Stimulated activated CD4-positive, alpha-beta T cell treated with anti-CD3 and anti-CD28 coated beads, Interleukin-1b, Interleukin-23, amount 100 ng/mL, for 4 hours (primary cell): ENCODE data around the gene ALDH6A1.
"Not testable (repeated sequence)": the region's sequence is repeated elsewhere in the genome, so short reads cannot be mapped to it uniquely, and the experiment has no call there.

Experiments used
- DNase-seq, 2 donors: peaks; one replicate each; pipeline ENCODE4 v3.0.0-alpha.2; 2020; ENCODE audit warnings: low read depth in 2 of 2

ALDH6A1 gene

DNA sequence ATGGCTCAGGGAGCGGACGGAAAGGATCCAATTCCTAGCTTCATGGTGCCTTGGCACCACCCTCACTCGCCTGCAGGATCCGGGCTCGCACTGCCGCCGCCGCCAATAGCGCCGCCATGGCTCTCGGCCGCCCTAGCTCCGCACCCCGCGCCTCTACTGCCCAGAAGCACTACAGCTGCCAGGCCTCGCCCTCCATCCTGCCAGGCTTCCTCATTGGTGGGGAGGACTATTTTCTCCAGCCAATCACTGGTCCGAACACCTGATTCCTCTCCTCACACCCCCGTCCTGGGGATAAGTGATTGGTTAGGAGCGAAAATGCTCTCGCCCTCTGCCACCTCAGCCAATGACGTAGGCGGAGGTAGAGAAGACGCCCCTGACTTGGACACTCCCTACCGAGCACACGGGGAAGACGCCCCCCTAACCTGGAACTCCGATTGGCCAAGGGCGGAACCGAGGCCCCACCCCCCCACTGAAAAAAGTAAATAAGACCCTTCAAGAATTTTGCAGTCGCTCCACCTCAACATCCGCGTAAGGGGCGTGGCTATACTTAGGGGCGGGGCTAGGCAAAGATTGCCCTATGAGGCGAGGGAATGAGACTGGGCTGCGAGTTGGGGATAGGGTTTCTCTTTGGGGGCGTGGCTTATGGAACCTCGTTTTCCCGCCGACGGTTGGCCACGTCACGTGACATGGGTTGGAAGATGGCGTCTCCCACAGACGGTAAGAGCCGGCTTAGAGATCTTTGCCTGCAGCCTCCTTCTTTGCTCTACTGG is at the start of gene ALDH6A1, which contains the start of gene LIN52:
Gene ALDH6A1 (minus strand): TSS at position 177 of the 770 bp plus-strand sequence. CDS start 59 bp downstream, at position 118.
Gene LIN52 (plus strand): TSS at position 680 of the 770 bp plus-strand sequence. CDS start 19 bp downstream, at position 699.
- DNase-seq: peak; percentile 99 to 100

- DNase-seq: no peak
Observed at GRCh38 chr14:74127634-74128033, 43.4 kb upstream of the ALDH6A1 start.

- no peak for DNase-seq
Observed at GRCh38 chr14:74126315-74127013, 42.2 kb upstream of the ALDH6A1 start.

DNA sequence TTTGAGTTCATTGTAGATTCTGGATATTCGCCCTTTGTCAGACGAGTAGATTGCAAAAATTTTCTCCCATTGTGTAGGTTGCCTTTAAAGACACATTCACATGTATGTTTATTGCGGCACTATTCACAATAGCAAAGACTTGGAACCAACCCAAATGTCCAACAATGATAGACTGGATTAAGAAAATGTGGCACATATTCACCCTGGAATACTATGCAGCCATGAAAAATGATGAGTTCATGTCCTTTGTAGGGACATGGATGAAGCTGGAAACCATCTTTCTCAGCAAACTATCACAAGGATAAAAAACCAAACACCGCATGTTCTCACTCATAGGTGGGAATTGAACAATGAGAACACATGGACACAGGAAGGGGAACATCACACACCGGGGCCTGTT is 41.2 kb upstream of the ALDH6A1 start:
- DNase-seq: not testable (repeated sequence)

GRCh38 chr14:74111395-74112216 is 27.4 kb upstream of the ALDH6A1 start:
- DNase-seq: not testable (repeated sequence)

- DNase-seq: no peak
Observed at GRCh38 chr14:74109369-74109768, 25.1 kb upstream of the ALDH6A1 start.

DNA sequence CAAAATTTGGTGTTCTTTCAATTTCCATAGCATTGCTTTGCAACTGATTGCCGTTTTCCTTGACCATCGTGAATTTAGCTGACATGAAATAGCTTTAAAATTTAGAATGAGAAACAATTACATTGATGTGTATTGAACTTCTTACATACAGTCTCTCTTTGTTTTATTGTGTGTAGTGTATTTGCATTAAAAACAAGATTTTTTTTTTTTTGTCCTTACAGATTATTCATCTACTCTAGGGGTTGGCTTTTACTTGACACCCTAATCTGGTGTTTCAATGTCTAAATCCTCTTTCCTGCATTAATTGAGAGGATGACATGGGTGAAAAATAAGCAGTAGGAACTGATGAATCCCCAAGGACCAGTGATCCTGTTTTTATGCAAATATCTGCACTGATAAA is 21.1 kb upstream of the ALDH6A1 start:
- no peak for DNase-seq

- DNase-seq: no peak
Observed at GRCh38 chr14:74089251-74090020, 5.2 kb upstream of the ALDH6A1 start.

DNA sequence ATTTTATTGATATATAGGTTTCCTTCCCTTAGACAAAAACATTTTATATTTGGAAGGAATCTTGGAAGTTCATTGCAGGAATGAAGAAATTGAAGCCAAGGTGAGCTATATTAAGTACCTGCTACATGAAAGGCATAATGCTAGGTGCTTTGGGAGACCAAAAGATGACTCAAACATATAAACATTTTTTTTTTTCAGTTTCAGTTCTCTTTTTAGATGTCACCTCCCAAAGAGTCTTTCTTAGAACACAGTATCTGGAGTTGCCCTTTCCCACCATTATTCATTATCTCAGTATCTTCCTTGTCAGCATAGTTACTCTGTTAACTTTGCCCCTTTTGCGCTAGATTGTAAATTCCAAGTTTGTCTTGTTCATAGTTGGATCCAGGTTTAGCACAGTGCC is 1.6 kb upstream of the ALDH6A1 start:
- no peak for DNase-seq

GRCh38 chr14:74085047-74085637 is 889 bp upstream of the ALDH6A1 start:
- peak in 1 of 2 donors; percentile 1 for DNase-seq

- DNase-seq: no peak
Observed at GRCh38 chr14:74083784-74084276, 423 bp downstream of the ALDH6A1 start.

- no peak for DNase-seq
Observed at GRCh38 chr14:74083161-74083560, 1.1 kb downstream of the ALDH6A1 start.

GRCh38 chr14:74081491-74081890 is 2.8 kb downstream of the ALDH6A1 start:
- no peak for DNase-seq

DNA sequence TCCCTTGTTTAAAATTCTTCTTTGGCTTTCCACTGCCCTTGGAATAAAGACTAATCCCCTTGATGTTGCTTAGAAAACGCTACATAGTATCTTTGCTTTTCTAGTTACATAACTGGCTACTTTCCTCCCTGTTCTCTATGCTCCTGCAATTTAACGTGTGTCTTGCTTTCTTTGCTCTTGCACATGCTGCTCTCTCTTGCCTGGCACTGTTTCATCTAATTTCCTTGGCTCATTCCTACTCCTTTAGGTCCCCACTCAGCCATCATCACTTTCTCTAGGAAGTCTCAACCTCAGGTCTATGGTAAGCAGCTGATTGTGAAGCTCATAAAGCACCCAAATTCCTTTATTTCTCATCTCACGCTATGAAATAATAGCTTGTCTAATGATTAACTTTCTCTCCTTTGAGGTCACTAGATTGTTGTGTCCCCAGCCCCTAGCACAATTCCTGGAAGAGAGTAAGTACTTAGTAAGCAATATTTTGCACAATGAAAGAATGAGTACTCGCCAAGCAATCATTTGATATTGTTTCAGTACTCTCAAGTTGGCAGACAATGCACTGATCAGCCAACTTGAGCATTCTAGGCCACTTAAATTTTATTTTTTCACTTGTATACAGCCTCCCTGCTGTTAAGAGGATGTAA is 3.3 kb downstream of the ALDH6A1 start:
- no peak for DNase-seq

GRCh38 chr14:74077401-74077800 is 6.9 kb downstream of the ALDH6A1 start:
- no peak for DNase-seq

- no peak for DNase-seq
Observed at GRCh38 chr14:74065746-74066575, 18.3 kb downstream of the ALDH6A1 start.

DNA sequence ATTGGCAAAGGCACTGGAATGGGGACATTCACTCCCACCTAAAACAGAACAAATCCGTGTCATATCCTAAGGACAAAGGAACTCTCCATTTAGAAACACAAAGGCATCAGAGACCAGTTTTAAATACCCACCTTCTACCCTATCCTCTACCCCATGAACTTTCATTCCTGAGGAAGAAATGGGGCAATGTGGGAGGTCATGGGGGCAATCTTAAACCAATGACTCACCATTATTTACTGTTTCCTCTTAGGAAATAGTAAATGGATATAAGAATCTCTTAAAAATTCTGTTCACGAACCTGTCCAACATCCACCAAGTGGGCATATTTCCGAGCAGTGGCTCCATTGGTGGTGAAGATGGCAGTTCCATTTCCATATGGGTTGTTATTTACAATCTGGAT is 19.4 kb downstream of the ALDH6A1 start:
- DNase-seq: no peak

DNA sequence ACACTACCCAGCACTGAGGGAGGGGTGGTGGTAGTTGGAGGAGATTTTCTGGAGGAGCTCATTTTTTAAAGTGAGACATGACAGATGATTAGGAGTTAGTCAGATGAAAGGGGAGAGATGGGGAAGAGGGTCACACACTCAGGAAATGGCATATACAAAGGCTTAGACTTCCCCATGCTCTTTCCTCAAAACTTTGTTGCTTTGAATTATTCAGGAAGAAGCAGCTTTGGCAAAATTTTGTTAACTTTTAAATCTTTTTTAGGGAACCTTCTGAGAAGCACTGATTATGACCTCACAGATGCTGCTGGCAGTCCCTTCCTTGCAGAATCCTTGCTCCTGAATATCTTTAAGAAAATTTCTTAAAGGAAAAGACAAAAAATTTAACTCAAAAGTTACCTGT is 19.8 kb downstream of the ALDH6A1 start:
- no peak for DNase-seq

DNA sequence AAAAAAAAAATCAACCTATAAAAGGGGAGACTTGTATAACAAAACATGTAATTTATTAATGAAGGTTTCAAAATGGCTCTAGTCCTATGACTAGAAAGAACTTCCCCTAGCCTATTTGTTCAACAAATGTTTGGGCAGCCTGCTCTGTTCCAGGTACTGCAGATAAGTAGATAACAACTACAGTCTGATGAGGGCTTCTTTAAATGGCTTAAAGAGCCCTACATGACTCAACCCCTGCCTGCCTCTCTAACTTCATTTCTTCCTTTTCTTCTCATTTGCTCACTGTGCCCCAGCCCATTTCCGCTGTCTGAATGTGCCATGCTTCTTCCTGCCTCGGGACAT is 21.5 kb downstream of the ALDH6A1 start:
- DNase-seq: no peak
